ACC112 (cell line): ENCODE measurements around the gene RPRD1B.

Source experiments
- H2AFZ ChIP-seq: fragments of 200-600 bp; sonication (generic); one replicate; pipeline ENCODE4 v1.6.0; 2017; ENCODE audit warnings: antibody characterized with exemption, low read length; ENCODE audit not compliant: unreplicated experiment
- H3K27ac ChIP-seq: fragments of 200-600 bp; sonication (generic); 2 replicates; pipeline ENCODE4 v1.5.1; 2014; ENCODE audit warnings: low read depth, mild to moderate bottlenecking, antibody characterized with exemption, low read length, moderate library complexity
- H3K27me3 ChIP-seq: fragments of 200-600 bp; sonication (generic); 2 replicates; pipeline ENCODE4 v1.6.1; 2014; ENCODE audit warnings: mild to moderate bottlenecking, antibody characterized with exemption, low read length, moderate library complexity, mixed read lengths; ENCODE audit not compliant: insufficient read depth
- H3K36me3 ChIP-seq: fragments of 200-600 bp; sonication (generic); 2 replicates; pipeline ENCODE4 v1.6.1; 2016; ENCODE audit warnings: mild to moderate bottlenecking, antibody characterized with exemption, low read length, moderate library complexity, mixed read lengths; ENCODE audit not compliant: insufficient read depth
- H3K4me1 ChIP-seq: fragments of 200-600 bp; sonication (generic); one replicate; pipeline ENCODE4 v1.6.1; 2016; ENCODE audit warnings: low read length, mixed read lengths; ENCODE audit not compliant: insufficient read depth, unreplicated experiment, control insufficient read depth
- H3K4me3 ChIP-seq: fragments of 200-600 bp; sonication (generic); 2 replicates; pipeline ENCODE4 v1.5.1; 2014; ENCODE audit warnings: mild to moderate bottlenecking, low read depth, low read length
- H3K79me2 ChIP-seq: fragments of 200-600 bp; sonication (generic); one replicate; pipeline ENCODE4 v1.6.0; 2016; ENCODE audit warnings: low read length; ENCODE audit not compliant: control insufficient read depth, unreplicated experiment, insufficient read depth

RPRD1B gene

GRCh38 chr20:38130687-38131587 is 97.4 kb downstream of the RPRD1B start:
- H3K79me2 ChIP-seq = no peaks in the 10 kb centered on the region
- H3K36me3 ChIP-seq = no peaks in the 10 kb centered on the region
- no peak overlapping the region for H2AFZ ChIP-seq
- H3K4me1 ChIP-seq = peaks cover 36% of the 10 kb centered on the region
- H3K27ac ChIP-seq = no peak overlapping the region
- H3K27me3 ChIP-seq = no peaks in the 10 kb centered on the region
- H3K4me3 ChIP-seq = no peak overlapping the region

DNA sequence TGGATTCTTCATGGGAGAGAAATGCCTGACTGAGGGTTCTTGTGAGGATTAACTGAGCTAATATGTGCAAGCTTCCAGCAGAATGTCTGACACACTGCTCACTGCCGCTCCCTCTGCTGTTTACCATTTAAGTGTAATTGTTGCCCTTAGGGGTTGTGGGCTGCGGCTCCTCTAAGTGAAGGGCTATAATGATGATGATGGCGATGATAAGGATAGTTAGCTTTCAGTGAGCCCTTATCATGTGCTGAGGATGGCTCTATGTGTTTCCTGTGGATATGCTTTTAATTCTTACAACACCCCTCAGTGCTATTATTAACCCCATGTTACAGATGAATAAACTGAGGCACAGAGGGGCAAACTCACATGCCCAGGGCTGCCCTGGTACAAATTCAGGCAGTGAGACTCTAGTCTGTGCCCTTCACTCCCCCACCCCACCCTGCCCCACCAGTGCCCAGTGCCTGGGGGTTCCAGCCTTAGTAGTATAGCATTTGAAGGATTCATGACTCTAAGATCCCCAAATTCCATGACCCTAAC is 98.1 kb downstream of the RPRD1B start:
- Histone ChIP-seq H3K79me2 (no peaks in the 10 kb centered on the region), H3K27ac (no peak overlapping the region), H2AFZ (no peak overlapping the region), H3K36me3 (no peaks in the 10 kb centered on the region), H3K4me1 (peaks cover 29% of the 10 kb centered on the region), H3K27me3 (no peaks in the 10 kb centered on the region), H3K4me3 (no peak overlapping the region)

- no peak overlapping the region for H3K27ac ChIP-seq
- H3K4me1 ChIP-seq = peaks cover 22% of the 10 kb centered on the region
- H3K36me3 ChIP-seq = no peaks in the 10 kb centered on the region
- H3K79me2 ChIP-seq = no peaks in the 10 kb centered on the region
- H2AFZ ChIP-seq = no peak overlapping the region
- H3K4me3 ChIP-seq = no peak overlapping the region
- H3K27me3 ChIP-seq = no peaks in the 10 kb centered on the region
These were observed 98.8 kb downstream of the RPRD1B start for GRCh38 chr20:38132156-38132909.

DNA sequence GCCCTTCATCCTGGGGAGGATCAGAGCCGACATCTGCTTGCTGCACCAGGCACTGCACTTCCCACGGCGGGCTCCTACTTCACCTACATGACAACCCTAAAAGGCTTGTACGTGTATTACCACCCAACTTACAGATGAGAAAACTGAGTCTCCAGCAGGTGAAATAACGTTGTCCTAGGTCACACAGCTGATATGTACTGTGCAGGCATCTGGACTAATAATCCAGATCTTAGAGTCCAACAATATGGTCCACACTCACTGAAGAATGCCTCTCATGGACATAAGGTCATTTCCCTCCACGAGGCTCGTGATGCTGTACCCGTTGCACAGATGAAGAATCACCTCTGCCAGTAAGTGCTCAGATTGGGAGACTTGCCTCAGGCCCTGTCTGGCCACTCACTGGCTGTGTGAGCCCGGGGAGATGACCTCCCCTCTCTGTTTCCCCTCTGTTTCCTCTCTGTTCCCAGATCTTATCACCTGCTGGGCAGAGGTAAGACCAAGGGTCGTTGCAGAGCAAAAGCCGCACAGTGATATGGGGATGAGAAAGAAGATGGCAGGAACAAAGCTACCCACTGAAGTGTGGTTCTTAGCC is 99.5 kb downstream of the RPRD1B start:
- Histone ChIP-seq H3K27me3 (no peaks in the 10 kb centered on the region), H3K4me3 (no peak overlapping the region), H3K27ac (no peak overlapping the region), H2AFZ (no peak overlapping the region), H3K4me1 (peaks cover 18% of the 10 kb centered on the region), H3K79me2 (no peaks in the 10 kb centered on the region), H3K36me3 (no peaks in the 10 kb centered on the region)

- Histone ChIP-seq H3K27ac (peak overlapping the region; percentile 62), H3K4me1 (peaks cover 18% of the 10 kb centered on the region), H3K4me3 (no peak overlapping the region), H3K27me3 (no peaks in the 10 kb centered on the region), H3K36me3 (no peaks in the 10 kb centered on the region), H3K79me2 (no peaks in the 10 kb centered on the region), H2AFZ (no peak overlapping the region)
These were observed 100.3 kb downstream of the RPRD1B start for GRCh38 chr20:38133680-38134426.

- Histone ChIP-seq H3K4me1 (peaks cover 18% of the 10 kb centered on the region), H3K36me3 (no peaks in the 10 kb centered on the region), H3K27me3 (no peaks in the 10 kb centered on the region), H3K4me3 (peak overlapping the region; percentile 31; the same call in 1 of the 2 replicates), H3K79me2 (no peaks in the 10 kb centered on the region), H3K27ac (peak overlapping the region; percentile 62), H2AFZ (no peak overlapping the region)
These were observed 101.1 kb downstream of the RPRD1B start for GRCh38 chr20:38134427-38135270.

GRCh38 chr20:38135271-38135650 is 101.7 kb downstream of the RPRD1B start:
- H3K27ac ChIP-seq = peak overlapping the region; percentile 62; the same call in 1 of the 2 replicates
- H3K4me1 ChIP-seq = peaks cover 18% of the 10 kb centered on the region
- H2AFZ ChIP-seq = no peak overlapping the region
- H3K27me3 ChIP-seq = no peaks in the 10 kb centered on the region
- no peaks in the 10 kb centered on the region for H3K79me2 ChIP-seq
- H3K36me3 ChIP-seq = no peaks in the 10 kb centered on the region
- H3K4me3 ChIP-seq = no peak overlapping the region

DNA sequence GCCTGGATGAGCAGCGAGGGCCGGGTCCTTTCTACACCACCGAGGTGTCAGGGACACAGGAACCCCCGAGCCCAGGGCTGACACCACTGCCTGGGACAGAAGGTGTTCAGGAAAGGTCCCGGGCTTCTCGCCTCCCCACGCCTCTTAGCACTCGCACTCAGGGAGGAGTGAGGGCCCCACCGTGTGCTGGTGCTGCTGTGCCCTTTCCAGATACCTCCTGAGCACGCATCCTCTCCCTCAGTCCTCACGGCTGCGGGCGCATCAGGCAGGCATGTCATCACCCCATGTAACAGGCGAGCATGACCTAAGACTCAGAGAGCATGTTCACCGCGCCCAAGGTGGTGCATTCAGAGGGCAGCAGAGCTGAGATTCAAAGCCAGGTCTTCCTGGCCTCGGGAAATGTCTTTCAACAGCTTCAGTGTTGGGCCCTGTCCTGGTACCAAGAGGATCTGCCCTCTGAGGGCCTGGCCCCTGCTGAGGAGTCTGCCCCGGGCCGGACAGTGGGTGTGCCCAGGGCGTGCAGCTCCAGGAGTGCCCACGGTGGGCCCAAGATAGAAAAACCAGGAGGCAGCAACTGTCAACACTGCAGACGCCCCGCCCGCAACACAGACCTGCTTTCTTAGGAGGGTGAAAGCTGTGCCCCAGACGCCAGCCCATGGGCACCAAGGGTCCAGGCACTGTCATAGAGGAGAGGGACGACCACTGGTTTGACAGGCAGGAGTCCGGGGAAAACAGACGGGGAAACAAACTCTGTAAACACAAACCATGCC is 102.3 kb downstream of the RPRD1B start:
- Histone ChIP-seq H3K79me2 (no peaks in the 10 kb centered on the region), H3K4me3 (no peak overlapping the region), H3K27ac (no peak overlapping the region), H2AFZ (no peak overlapping the region), H3K4me1 (peaks cover 18% of the 10 kb centered on the region), H3K27me3 (no peaks in the 10 kb centered on the region), H3K36me3 (no peaks in the 10 kb centered on the region)
